ENCODE data around the gene GGNBP2. TPM values are rescaled to one million over a fixed set of nuclear protein-coding genes. Genes with fewer than 3 reads are reported as not detected.

GGNBP2 gene
- total RNA-seq, 4 donors from 2014 or later, result 28.8 to 56.6 (median 39.5) TPM

DNA sequence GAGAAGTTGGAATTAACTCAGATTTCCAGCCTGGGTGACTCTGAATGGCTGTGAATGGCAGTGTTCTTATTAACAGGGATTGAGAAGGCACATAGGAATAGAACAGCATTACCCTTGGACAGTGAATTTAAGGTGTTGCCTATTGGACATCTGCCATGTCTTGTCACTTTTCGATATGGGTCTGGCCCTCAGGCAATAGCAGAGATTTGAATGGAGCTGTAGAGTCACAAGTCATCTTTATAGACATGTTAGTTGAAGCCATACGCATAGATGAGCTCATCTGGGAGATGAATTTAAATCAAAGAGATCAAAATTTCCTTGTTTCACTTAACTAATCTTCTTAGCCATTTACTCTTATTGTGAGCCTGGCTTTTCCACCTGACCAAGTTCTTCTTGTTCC, 32.1 kb downstream of the GGNBP2 start:
- Histone ChIP-seq H3K4me3 (no peak overlapping the region), H3K4me1 (no peaks in the 10 kb centered on the region), H3K36me3 (peaks cover 0 to 52% of the 10 kb centered on the region in 2 donors), H3K9me3 (no peaks in the 10 kb centered on the region), H3K27ac (no peak overlapping the region), H3K27me3 (no peaks in the 10 kb centered on the region)
- no peak for DNase-seq
- ATAC-seq, result no peak
- in situ Hi-C loops (cut with MboI; ENCODE audit: low sequenced_read_pairs in 4 of 4), result no loop called here
- TF ChIP-seq, protein P1, sequence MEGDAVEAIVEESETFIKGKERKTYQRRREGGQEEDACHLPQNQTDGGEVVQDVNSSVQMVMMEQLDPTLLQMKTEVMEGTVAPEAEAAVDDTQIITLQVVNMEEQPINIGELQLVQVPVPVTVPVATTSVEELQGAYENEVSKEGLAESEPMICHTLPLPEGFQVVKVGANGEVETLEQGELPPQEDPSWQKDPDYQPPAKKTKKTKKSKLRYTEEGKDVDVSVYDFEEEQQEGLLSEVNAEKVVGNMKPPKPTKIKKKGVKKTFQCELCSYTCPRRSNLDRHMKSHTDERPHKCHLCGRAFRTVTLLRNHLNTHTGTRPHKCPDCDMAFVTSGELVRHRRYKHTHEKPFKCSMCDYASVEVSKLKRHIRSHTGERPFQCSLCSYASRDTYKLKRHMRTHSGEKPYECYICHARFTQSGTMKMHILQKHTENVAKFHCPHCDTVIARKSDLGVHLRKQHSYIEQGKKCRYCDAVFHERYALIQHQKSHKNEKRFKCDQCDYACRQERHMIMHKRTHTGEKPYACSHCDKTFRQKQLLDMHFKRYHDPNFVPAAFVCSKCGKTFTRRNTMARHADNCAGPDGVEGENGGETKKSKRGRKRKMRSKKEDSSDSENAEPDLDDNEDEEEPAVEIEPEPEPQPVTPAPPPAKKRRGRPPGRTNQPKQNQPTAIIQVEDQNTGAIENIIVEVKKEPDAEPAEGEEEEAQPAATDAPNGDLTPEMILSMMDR (IDR thresholded peaks at IDR 0.05 in 4 of 5, conservative IDR thresholded peaks at IDR 0.05 in 1 of 5), result no peak
- no peak for TF ChIP-seq POLR2A (IDR thresholded peaks at IDR 0.05)
- intact Hi-C loops (cut with DNase I; ENCODE audit: low total_unique reads), result no loop called here

DNA sequence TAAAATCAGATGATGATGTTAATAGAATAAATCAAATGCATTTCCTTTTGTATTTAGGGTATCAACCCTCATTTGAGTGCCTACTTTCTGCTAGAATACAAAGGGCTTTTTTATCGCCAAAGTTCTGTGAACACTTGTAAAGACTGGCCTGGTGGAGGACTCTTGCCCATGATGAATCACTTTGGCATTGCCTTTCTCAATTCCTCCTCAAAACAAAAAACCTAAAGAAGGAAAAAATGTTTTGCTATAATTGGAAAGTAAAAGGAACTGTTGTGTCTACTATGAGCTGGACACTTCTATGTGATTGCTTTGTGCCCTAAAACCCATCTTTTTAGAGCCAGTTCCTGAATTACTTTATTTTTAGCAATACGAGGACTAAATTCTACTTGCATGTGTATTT, 34.0 kb downstream of the GGNBP2 start:
- intact Hi-C loops (cut with DNase I; ENCODE audit: low total_unique reads), result no loop called here
- Histone ChIP-seq H3K4me3 (no peak overlapping the region), H3K4me1 (no peaks in the 10 kb centered on the region), H3K27ac (no peak overlapping the region), H3K36me3 (peaks cover 0 to 63% of the 10 kb centered on the region in 2 donors), H3K27me3 (no peaks in the 10 kb centered on the region), H3K9me3 (no peaks in the 10 kb centered on the region)
- TF ChIP-seq POLR2A (IDR thresholded peaks at IDR 0.05), result no peak
- TF ChIP-seq, protein P1 (IDR thresholded peaks at IDR 0.05 in 4 of 5, conservative IDR thresholded peaks at IDR 0.05 in 1 of 5), result no peak
- DNase-seq (no peak), ATAC-seq (no peak)
- in situ Hi-C loops (cut with MboI; ENCODE audit: low sequenced_read_pairs in 4 of 4), result no loop called here

DNA sequence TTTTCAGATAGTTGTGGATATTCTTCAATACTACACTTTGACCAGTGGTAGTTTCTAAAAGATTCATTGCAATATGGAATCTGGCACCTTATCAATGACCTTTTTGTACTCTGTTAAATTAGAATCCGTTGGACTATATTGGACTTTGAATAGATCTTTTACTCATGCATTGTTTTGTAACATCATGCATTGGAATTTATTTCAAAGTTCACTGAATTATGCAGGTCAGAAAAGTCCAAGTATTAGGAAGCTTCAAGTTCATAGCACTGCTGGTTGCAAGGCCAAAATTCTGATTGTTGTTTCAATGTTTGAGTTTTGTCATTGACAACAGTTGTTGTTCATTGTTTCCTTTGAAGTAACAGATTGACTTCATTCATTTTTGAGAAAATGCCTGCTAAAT, 39.1 kb downstream of the GGNBP2 start:
- H3K9me3 ChIP-seq, result no peaks in the 10 kb centered on the region
- in situ Hi-C loops (cut with MboI; ENCODE audit: low sequenced_read_pairs in 4 of 4), result no loop called here
- peaks cover 0 to 97% of the 10 kb centered on the region in 2 donors for H3K36me3 ChIP-seq
- H3K4me1 ChIP-seq, result no peaks in the 10 kb centered on the region
- H3K27ac ChIP-seq, result no peak overlapping the region
- TF ChIP-seq POLR2A (IDR thresholded peaks at IDR 0.05), result no peak
- TF ChIP-seq, protein P1 (IDR thresholded peaks at IDR 0.05 in 4 of 5, conservative IDR thresholded peaks at IDR 0.05 in 1 of 5), result no peak
- intact Hi-C loops (cut with DNase I; ENCODE audit: low total_unique reads), result no loop called here
- no peaks in the 10 kb centered on the region for H3K27me3 ChIP-seq
- no peak overlapping the region for H3K4me3 ChIP-seq
- no peak for DNase-seq
- no peak for ATAC-seq

DNA sequence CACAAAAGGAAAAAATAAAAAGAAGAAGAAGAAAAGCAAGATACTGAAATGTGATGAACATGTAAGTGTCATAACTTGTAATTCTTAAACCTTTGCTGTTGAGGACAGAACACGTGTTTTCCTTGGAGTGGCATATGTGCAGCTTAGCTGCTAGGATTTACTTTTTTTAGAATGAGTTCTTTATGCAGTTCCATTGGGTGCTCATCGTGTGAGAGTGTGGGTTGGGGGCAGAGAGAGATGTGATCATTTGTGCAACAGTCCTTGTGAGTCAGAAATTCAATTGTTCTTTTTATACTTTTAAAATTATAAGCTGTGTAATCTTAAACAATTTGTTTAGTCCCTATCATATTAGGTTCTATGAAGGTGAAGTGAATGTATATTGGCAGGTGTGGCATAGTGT, 41.4 kb downstream of the GGNBP2 start:
- Histone ChIP-seq H3K4me1 (peaks cover 0 to 1% of the 10 kb centered on the region in 2 donors), H3K27ac (no peak overlapping the region), H3K27me3 (no peaks in the 10 kb centered on the region), H3K36me3 (peaks cover 0 to 90% of the 10 kb centered on the region in 2 donors), H3K9me3 (no peaks in the 10 kb centered on the region), H3K4me3 (no peak overlapping the region)
- DNase-seq (no peak), ATAC-seq (no peak)
- intact Hi-C loops (cut with DNase I; ENCODE audit: low total_unique reads), result no loop called here
- TF ChIP-seq, protein P1 (IDR thresholded peaks at IDR 0.05 in 4 of 5, conservative IDR thresholded peaks at IDR 0.05 in 1 of 5), result no peak
- no peak for TF ChIP-seq POLR2A (IDR thresholded peaks at IDR 0.05)
- in situ Hi-C loops (cut with MboI; ENCODE audit: low sequenced_read_pairs in 4 of 4), result no loop called here

DNA sequence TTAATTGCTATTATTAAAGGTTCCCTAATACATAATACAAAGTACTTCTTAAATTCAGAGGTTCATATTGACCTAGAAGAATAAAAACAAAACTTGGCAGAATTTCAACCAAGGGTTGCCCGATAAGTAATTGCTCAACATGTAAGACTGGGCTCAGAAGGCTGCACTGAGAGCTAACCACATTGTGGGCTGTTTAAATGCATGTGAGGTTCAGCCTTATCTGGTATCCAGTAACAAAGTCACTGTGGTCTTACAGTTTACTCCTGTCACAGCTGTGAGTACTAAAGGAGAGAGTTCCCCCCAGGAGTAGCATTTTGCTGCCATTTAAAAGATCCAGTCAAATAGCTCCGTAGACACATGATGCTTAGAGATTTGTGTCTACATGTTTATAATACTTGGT, 45.4 kb downstream of the GGNBP2 start:
- Histone ChIP-seq H3K36me3 (peaks cover 0 to 52% of the 10 kb centered on the region in 2 donors), H3K4me1 (peaks cover 14 to 20% of the 10 kb centered on the region in 2 donors), H3K9me3 (no peaks in the 10 kb centered on the region), H3K27me3 (no peaks in the 10 kb centered on the region), H3K27ac (peak overlapping the region in 1 of 4 donors; percentile 79), H3K4me3 (no peak overlapping the region)
- TF ChIP-seq, protein P1 (IDR thresholded peaks at IDR 0.05 in 4 of 5, conservative IDR thresholded peaks at IDR 0.05 in 1 of 5), result no peak
- no peak for TF ChIP-seq POLR2A (IDR thresholded peaks at IDR 0.05)
- DNase-seq (no peak), ATAC-seq (no peak)
- in situ Hi-C loops (cut with MboI; ENCODE audit: low sequenced_read_pairs in 4 of 4) (loop anchor here in 1 of 4 donors (10.0 kb wide), 1 partner anchor 55 kb away; the partner anchor contains the start of genes MYO19 and PIGW), intact Hi-C loops (cut with DNase I; ENCODE audit: low total_unique reads) (loop anchor here (2.0 kb wide), 1 partner anchor 45 kb away; the partner anchor contains the start of gene GGNBP2)

All from gastrocnemius medialis (tissue), 4 donors.